GM12892 (cell line): ENCODE data around the gene GRWD1.

ENCODE experiments used
- POLR2A ChIP-seq: IDR thresholded peaks from 2 replicates; pipeline ENCODE4 v1.6.1; 2011; ENCODE audit warnings: low read depth, low read length, control low read depth
- POLR2AphosphoS5 ChIP-seq: IDR thresholded peaks from 2 replicates; pipeline ENCODE4 v1.6.1; 2011; ENCODE audit warnings: low read depth, low read length, control low read depth
- TAF1 ChIP-seq: IDR thresholded peaks from 2 replicates; pipeline ENCODE4 v1.6.1; 2011; ENCODE audit warnings: low read depth, mild to moderate bottlenecking, control low read depth, low read length, borderline replicate concordance

GRCh38 chr19:48481846-48482639 lies 36.3 kb downstream of the GRWD1 start:
- no peak for TF ChIP-seq POLR2A
- no peak for TF ChIP-seq TAF1
- TF ChIP-seq POLR2AphosphoS5 = no peak
